HepG2 (cell line): ENCODE measurements around the gene HNF1B. TPM values are rescaled to one million over a fixed set of nuclear protein-coding genes. Genes with fewer than 3 reads are reported as not detected.

ENCODE experiments used
- CBFB ChIP-seq: sonication (generic); formaldehyde crosslinking; IDR thresholded peaks from 2 replicates; pipeline ENCODE4 v1.4.0; 2020; ENCODE audit warnings: missing genetic modification reagents
- FOSL2 ChIP-seq: sonication (generic); formaldehyde crosslinking; IDR thresholded peaks from 2 replicates; pipeline ENCODE4 v1.4.0; 2020; ENCODE audit warnings: missing genetic modification reagents
- FOXA1 ChIP-seq, 2 experiments: fragments of 450-650 bp in 1 of 2; sonication (generic) in 1 of 2; formaldehyde crosslinking in 1 of 2; IDR thresholded peaks; 2 replicates each; pipeline versions ENCODE4 v1.4.0 to v1.6.1; 2016 to 2020; ENCODE audit warnings: missing genetic modification reagents in 1 of 2
- GATA4 ChIP-seq: sonication (generic); IDR thresholded peaks from 2 replicates; pipeline ENCODE4 v1.6.1; 2016; ENCODE audit warnings: antibody characterized with exemption, low read depth, borderline replicate concordance
- HOXD1 ChIP-seq: sonication (generic); formaldehyde crosslinking; IDR thresholded peaks from 2 replicates; pipeline ENCODE4 v1.5.0; 2020; ENCODE audit warnings: missing genetic modification reagents
- IRF2 ChIP-seq: IDR thresholded peaks from 2 replicates; pipeline ENCODE4 v1.6.1; 2018; ENCODE audit warnings: missing genetic modification reagents, missing compliant biosample characterization
- KAT8 ChIP-seq: IDR thresholded peaks from 2 replicates; pipeline ENCODE4 v1.6.1; 2016; ENCODE audit warnings: missing genetic modification reagents, missing compliant biosample characterization
- KDM1A ChIP-seq: IDR thresholded peaks from 2 replicates; pipeline ENCODE4 v1.6.1; 2016; ENCODE audit warnings: missing compliant biosample characterization
- KLF9 ChIP-seq: IDR thresholded peaks from 2 replicates; pipeline ENCODE4 v1.6.1; 2016; ENCODE audit warnings: low read depth
- LCORL ChIP-seq, 2 experiments: fragments of 450-650 bp in 1 of 2; sonication (generic) in 1 of 2; formaldehyde crosslinking in 1 of 2; IDR thresholded peaks; 2 replicates each; pipeline versions ENCODE4 v1.5.0 to v1.6.1; 2017 to 2020; ENCODE audit warnings: antibody characterized with exemption in 1 of 2, missing genetic modification reagents in 1 of 2
- NCOA5 ChIP-seq: sonication (generic); formaldehyde crosslinking; IDR thresholded peaks from 2 replicates; pipeline ENCODE4 v1.4.0; 2020; ENCODE audit warnings: missing genetic modification reagents
- NCOR1 ChIP-seq: fragments of 200-600 bp; sonication (generic); IDR thresholded peaks from 2 replicates; pipeline ENCODE4 v1.7.0; 2017; ENCODE audit warnings: antibody characterized with exemption, low read length, borderline replicate concordance
- NFIC ChIP-seq: IDR thresholded peaks from 2 replicates; pipeline ENCODE4 v1.6.1; 2012; ENCODE audit warnings: mild to moderate bottlenecking, low read length, inconsistent platforms
- NKX3-1 ChIP-seq: sonication (generic); formaldehyde crosslinking; IDR thresholded peaks from 2 replicates; pipeline ENCODE4 v1.5.0; 2020; ENCODE audit warnings: missing genetic modification reagents
- NR2F1 ChIP-seq, 2 experiments: fragments of 450-650 bp in 1 of 2; formaldehyde crosslinking in 1 of 2; IDR thresholded peaks; 2 replicates each; pipeline versions ENCODE4 v1.5.0 to v1.6.1; 2016 to 2020; ENCODE audit warnings: mild to moderate bottlenecking in 1 of 2, missing compliant biosample characterization in 1 of 2, missing genetic modification reagents in 1 of 2, moderate library complexity in 1 of 2
- NR2F2 ChIP-seq: IDR thresholded peaks from 2 replicates; pipeline ENCODE4 v1.6.1; 2012; ENCODE audit warnings: low read depth, inconsistent platforms, borderline replicate concordance
- SAP130 ChIP-seq: IDR thresholded peaks from 2 replicates; pipeline ENCODE4 v1.6.1; 2016; ENCODE audit warnings: low read depth
- SIX4 ChIP-seq: sonication (generic); formaldehyde crosslinking; IDR thresholded peaks from 2 replicates; pipeline ENCODE4 v1.4.0; 2020; ENCODE audit warnings: missing genetic modification reagents
- SKI ChIP-seq: fragments of 450-650 bp; IDR thresholded peaks from one replicate; pipeline ENCODE4 v1.6.1; 2018; ENCODE audit warnings: mild to moderate bottlenecking; ENCODE audit not compliant: partially characterized antibody
- SOX5 ChIP-seq: IDR thresholded peaks from 2 replicates; pipeline ENCODE4 v1.6.1; 2016; ENCODE audit warnings: borderline replicate concordance
- SOX6 ChIP-seq, 2 experiments: fragments of 450-650 bp in 1 of 2; sonication (generic) in 1 of 2; formaldehyde crosslinking in 1 of 2; IDR thresholded peaks; 2 replicates each; pipeline versions ENCODE4 v1.4.0 to v1.6.1; 2017 to 2020; ENCODE audit warnings: antibody characterized with exemption in 1 of 2, mild to moderate bottlenecking in 1 of 2, missing genetic modification reagents in 1 of 2
- THYN1 ChIP-seq: sonication (generic); formaldehyde crosslinking; IDR thresholded peaks from 2 replicates; pipeline ENCODE4 v1.8.1; 2023; ENCODE audit warnings: low read depth, mild to moderate bottlenecking, moderate library complexity, missing genetic modification reagents, borderline replicate concordance
- ZMAT3 ChIP-seq: sonication (generic); formaldehyde crosslinking; conservative IDR thresholded peaks from 2 replicates; pipeline ENCODE4 v1.7.0; 2021; ENCODE audit warnings: missing genetic modification reagents
- ZNF788 ChIP-seq: sonication (generic); formaldehyde crosslinking; IDR thresholded peaks from 2 replicates; pipeline ENCODE4 v1.5.0; 2020; ENCODE audit warnings: mild to moderate bottlenecking, missing genetic modification reagents, borderline replicate concordance
- polyA plus RNA-seq, 8 experiments: library from polyadenylated mRNA; depleted of rRNA in 3 of 8; stranded (reverse) in 7 of 8; unstranded in 1 of 8; fragments of >200 nt; fragmentation: Illumina TruSeq in 4 of 8; extraction: Trizol in 4 of 8; gene quantifications; 2 replicates each; pipeline versions ENCODE4 v1.2.1 to v1.2.3, GENCODE V29; 2011 to 2016; ENCODE audit warnings: low read depth in 4 of 8, missing spikeins in 1 of 8, mixed read lengths in 1 of 8; ENCODE audit not compliant: insufficient read depth in 1 of 8
- total RNA-seq, 5 experiments: library from RNA; depleted of rRNA; stranded (reverse); fragments of >200 nt; fragmentation: Illumina TruSeq; extraction: Trizol; gene quantifications; 2 replicates each; pipeline ENCODE4 v1.2.3, GENCODE V29; 2016; ENCODE audit warnings: low read depth in 1 of 5
- TF ChIP-seq, protein P1 (sequence below): sonication (generic); formaldehyde crosslinking; IDR thresholded peaks from 2 replicates; pipeline ENCODE4 v1.4.0; 2020; ENCODE audit warnings: mild to moderate bottlenecking, missing genetic modification reagents, borderline replicate concordance
- TF ChIP-seq, protein P2 (sequence below): sonication (generic); formaldehyde crosslinking; IDR thresholded peaks from 2 replicates; pipeline ENCODE4 v1.4.0; 2020; ENCODE audit warnings: missing genetic modification reagents

Gene HNF1B
- total and polyA plus RNA-seq, 2 of the 13 experiments (the other 11 are each of a cell fraction or from before 2014, with no cell fraction given) = 1.9 to 5.3 TPM

GRCh38 chr17:37683454-37683984, 61.3 kb downstream of the HNF1B start (continued):
- TF ChIP-seq, protein P1, sequence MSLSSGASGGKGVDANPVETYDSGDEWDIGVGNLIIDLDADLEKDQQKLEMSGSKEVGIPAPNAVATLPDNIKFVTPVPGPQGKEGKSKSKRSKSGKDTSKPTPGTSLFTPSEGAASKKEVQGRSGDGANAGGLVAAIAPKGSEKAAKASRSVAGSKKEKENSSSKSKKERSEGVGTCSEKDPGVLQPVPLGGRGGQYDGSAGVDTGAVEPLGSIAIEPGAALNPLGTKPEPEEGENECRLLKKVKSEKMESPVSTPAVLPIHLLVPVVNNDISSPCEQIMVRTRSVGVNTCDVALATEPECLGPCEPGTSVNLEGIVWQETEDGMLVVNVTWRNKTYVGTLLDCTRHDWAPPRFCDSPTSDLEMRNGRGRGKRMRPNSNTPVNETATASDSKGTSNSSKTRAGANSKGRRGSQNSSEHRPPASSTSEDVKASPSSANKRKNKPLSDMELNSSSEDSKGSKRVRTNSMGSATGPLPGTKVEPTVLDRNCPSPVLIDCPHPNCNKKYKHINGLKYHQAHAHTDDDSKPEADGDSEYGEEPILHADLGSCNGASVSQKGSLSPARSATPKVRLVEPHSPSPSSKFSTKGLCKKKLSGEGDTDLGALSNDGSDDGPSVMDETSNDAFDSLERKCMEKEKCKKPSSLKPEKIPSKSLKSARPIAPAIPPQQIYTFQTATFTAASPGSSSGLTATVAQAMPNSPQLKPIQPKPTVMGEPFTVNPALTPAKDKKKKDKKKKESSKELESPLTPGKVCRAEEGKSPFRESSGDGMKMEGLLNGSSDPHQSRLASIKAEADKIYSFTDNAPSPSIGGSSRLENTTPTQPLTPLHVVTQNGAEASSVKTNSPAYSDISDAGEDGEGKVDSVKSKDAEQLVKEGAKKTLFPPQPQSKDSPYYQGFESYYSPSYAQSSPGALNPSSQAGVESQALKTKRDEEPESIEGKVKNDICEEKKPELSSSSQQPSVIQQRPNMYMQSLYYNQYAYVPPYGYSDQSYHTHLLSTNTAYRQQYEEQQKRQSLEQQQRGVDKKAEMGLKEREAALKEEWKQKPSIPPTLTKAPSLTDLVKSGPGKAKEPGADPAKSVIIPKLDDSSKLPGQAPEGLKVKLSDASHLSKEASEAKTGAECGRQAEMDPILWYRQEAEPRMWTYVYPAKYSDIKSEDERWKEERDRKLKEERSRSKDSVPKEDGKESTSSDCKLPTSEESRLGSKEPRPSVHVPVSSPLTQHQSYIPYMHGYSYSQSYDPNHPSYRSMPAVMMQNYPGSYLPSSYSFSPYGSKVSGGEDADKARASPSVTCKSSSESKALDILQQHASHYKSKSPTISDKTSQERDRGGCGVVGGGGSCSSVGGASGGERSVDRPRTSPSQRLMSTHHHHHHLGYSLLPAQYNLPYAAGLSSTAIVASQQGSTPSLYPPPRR (CRISPR knock-in tag) = peak; percentile 76; the same call in 1 of the 2 replicates
- peak; percentile 90 for TF ChIP-seq NCOR1
- no peak for TF ChIP-seq ZNF788 (CRISPR knock-in tag)
- TF ChIP-seq, protein P2, sequence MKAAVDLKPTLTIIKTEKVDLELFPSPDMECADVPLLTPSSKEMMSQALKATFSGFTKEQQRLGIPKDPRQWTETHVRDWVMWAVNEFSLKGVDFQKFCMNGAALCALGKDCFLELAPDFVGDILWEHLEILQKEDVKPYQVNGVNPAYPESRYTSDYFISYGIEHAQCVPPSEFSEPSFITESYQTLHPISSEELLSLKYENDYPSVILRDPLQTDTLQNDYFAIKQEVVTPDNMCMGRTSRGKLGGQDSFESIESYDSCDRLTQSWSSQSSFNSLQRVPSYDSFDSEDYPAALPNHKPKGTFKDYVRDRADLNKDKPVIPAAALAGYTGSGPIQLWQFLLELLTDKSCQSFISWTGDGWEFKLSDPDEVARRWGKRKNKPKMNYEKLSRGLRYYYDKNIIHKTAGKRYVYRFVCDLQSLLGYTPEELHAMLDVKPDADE (CRISPR knock-in tag) = no peak
- TF ChIP-seq NFIC = peak; percentile 87
- no peak for TF ChIP-seq FOXA1 (IDR thresholded peaks at IDR 0.05)
- TF ChIP-seq FOXA1 (CRISPR knock-in tag; IDR thresholded peaks at IDR 0.05) = peak; percentile 80
- TF ChIP-seq FOSL2 (CRISPR knock-in tag) = peak; percentile 59; the same call in 1 of the 2 replicates
- peak; percentile 94 for TF ChIP-seq SOX5
- TF ChIP-seq HOXD1 (CRISPR knock-in tag) = 0 out of 2 replicates have a peak, but pooled peaks have one; percentile 32
- TF ChIP-seq NCOA5 = no peak
- TF ChIP-seq CBFB (CRISPR knock-in tag) = peak; percentile 98
- 0 out of 2 replicates have a peak, but pooled peaks have one; percentile 17 for TF ChIP-seq SIX4
- peak; percentile 59; the same call in 1 of the 2 replicates for TF ChIP-seq NR2F2
- peak; percentile 29 to 64; a peak in 3 of 4 replicates for TF ChIP-seq NR2F1 (CRISPR knock-in tag; IDR thresholded peaks at IDR 0.05)
- 0 out of 2 replicates have a peak, but pooled peaks have one; percentile 45 for TF ChIP-seq KAT8 (CRISPR knock-in tag)
- peak; percentile 58 for TF ChIP-seq SAP130 (CRISPR knock-in tag)
- TF ChIP-seq IRF2 (CRISPR knock-in tag) = 0 out of 2 replicates have a peak, but pooled peaks have one; percentile 33
- TF ChIP-seq LCORL (IDR thresholded peaks at IDR 0.05) = no peak
- peak; percentile 25; the same call in 1 of the 2 replicates for TF ChIP-seq LCORL (CRISPR knock-in tag; IDR thresholded peaks at IDR 0.05)
- TF ChIP-seq THYN1 (CRISPR knock-in tag) = no peak
- no peak for TF ChIP-seq ZMAT3 (CRISPR knock-in tag)
- TF ChIP-seq SKI = peak; percentile 35
- TF ChIP-seq SOX6 (IDR thresholded peaks at IDR 0.05) = no peak
- peak; percentile 91 for TF ChIP-seq SOX6 (CRISPR knock-in tag; IDR thresholded peaks at IDR 0.05)
- TF ChIP-seq KLF9 (CRISPR knock-in tag) = no peak
- TF ChIP-seq GATA4 = peak; percentile 31; the same call in 1 of the 2 replicates
- 0 out of 2 replicates have a peak, but pooled peaks have one; percentile 10 for TF ChIP-seq KDM1A (CRISPR knock-in tag)
- TF ChIP-seq NKX3-1 (CRISPR knock-in tag) = 0 out of 2 replicates have a peak, but pooled peaks have one; percentile 44
